Activated CD4-positive, CD25-positive, alpha-beta regulatory T cell treated with anti-CD3 and anti-CD28 coated beads, Interleukin-2, amount 50 U/mL, for 16 hours (primary cell): ENCODE measurements around the gene EPHA8.

Source experiments
- DNase-seq: peaks from one replicate; pipeline ENCODE4 v3.0.0-alpha.2; 2020; ENCODE audit warnings: low read depth, low spot score

The EPHA8 gene

DNA sequence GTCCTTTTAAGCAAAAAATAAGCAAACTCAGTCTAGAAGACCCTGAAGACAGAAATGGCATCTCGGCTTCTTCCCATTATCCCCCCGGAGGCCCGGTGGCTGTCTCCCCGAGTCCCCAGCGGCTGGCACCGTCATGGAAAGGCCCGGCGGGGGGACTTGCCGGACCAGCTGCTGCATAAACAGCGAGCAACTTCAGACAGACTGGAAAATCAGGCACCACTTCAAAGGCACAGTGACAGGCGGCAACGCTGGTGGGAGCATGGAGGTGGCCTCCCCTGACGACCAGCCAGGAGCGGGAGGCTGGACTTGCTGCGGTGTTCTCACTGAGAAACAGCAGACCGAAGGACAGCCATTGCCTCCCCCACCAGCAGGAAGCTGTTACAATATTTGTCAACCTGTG is 54.8 kb downstream of the EPHA8 start:
- no peak for DNase-seq

DNA sequence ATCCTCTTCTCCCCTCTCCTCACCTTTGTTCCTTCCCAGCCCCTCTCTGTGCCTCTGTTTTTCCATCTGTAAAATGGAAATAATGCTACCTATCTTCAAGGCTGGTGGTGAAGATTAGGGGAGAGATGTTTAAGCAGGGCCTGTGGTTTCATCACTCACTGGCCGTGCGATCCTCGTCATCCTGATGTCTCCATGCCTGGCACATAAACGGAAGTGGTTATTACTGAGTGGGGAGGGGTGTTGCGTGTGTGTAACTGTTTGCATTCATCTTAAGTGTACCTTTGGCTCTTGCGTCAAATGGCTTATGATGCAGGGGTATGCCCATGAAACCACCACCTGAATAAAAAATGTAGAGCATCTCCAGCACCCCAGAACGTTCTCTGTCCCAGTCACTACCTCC is 56.0 kb downstream of the EPHA8 start:
- DNase-seq: no peak

DNA sequence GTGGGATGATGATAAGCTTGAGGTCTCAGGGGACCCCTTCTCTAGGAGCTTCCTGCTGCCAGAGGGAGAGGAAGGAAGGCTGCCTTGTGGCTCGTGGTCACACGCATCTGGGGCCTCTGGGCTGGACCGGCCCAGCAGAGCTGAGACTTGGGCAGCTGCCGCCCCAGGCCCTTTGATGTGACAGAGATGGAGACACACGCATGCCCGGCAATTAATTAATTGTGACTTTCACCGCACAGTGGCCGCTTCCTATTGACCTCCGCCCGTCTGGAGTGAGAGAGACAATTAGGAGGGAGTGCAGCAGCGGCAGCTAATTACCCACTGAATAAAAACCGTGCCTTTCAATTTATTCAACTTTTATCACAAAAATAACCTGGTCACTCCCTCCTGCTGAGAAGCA is 56.5 kb downstream of the EPHA8 start:
- no peak for DNase-seq

DNA sequence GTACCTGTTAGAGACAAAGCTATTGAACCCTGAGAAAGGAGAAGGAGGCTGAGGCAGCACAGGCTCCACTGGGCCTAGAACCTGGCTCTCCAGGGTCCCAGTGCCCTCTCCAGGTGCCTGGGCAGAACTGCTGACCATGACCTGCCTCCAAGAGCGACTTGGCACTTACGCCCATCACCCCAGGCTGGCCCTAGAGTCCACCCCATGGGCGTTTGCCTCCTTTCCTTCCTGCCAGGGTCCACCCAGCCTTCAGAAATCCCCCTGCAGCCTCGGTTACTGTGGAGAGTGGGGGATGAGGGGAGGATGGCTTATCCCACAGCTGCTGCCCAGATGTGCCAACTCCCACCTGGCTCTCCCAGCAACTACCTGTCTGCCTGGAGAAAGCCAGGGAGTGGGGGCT is 58.5 kb downstream of the EPHA8 start:
- no peak for DNase-seq

DNA sequence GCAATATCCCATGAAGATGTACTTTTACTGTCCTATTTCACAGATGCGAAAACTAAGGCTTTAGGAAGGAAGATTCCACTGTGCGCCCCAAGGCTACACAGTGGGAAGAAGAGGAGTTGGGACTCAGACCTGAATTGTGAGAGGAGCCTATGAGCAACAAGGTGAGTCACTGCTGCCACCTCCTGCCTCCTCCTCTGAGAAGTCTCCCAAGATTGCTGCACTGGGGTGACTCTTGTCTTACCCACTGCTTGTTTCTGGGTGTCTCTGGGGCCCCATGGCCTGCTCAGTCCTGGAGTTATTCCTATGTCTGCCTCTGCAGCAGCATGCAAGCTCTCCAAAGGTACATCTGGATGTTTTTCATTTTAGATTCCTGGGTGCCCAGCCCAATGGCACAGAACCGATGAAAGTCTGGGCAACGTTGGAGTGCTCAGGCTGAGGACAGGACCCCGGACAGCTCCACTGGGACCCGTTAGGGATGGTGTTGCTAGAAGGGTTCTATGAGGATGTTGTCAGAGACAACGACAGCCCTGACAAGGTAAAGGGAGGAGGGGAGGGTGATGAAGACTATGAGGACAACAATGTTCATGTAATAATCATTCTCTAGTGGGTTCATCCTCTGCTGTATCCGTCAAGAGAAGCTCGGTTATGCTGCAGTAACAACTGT is 62.1 kb downstream of the EPHA8 start:
- no peak for DNase-seq

DNA sequence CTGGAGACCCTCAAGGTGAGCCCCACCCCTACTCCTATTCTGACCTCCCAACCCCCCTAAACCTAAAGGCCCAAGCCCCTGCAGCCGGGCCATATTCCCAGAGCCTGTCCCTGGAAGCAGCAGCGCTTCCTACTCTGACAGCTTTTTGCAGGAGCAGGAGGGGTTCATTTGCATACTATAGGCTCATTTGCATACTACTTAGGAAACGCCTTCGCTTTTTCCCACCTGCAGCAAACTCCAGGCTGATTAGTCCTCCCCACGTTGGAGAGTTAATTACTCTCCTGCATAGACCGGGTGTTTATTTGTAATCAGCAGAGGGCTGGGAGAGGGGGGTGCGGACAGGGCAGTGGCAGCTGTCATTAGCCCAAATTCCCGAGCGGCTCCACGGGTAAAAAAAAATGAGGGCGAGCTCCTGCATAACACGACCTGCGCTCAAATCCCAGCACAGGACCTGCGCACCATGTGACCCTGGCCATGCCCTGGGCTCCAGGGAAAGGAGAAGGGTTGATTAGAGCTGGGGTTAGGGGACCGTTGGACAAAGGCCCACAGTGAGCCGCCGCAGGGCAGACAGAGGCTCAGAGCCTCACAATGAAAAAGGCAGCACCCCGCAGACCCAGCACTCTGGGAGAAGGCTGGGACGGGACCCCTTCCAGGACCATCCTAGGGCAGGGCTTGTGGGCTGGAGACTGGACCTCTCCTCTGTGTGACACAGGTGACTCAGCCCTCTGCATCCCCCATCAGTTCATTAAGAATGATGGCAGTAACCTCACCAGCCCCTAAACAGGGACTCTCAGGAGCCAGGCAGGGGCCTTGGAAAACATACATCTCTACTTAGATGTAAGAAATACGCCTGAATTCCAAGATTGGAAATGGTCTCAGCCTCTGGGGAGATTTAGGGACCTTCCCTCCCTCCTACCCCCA is 63.2 kb downstream of the EPHA8 start:
- DNase-seq: no peak

DNA sequence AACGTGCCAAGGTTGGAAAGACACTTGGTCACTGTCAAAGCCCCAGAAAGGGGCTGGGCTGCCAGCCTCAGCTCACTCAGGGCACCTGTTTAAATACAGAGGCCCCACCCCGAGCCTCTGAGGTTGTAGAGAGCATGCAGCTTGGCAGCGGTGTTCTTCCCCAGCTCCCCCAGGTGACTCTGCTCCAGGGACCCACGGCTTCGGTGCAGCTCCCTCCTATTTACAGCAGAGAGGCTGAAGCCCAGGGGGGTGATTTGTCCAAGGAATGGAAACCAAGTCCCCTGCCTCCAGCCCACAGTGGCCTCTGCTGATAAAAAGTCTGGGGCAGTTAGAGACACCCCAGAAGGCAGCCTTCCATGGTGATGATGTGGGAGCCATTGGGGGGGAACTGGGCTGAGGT is 64.0 kb downstream of the EPHA8 start:
- DNase-seq: no peak

DNA sequence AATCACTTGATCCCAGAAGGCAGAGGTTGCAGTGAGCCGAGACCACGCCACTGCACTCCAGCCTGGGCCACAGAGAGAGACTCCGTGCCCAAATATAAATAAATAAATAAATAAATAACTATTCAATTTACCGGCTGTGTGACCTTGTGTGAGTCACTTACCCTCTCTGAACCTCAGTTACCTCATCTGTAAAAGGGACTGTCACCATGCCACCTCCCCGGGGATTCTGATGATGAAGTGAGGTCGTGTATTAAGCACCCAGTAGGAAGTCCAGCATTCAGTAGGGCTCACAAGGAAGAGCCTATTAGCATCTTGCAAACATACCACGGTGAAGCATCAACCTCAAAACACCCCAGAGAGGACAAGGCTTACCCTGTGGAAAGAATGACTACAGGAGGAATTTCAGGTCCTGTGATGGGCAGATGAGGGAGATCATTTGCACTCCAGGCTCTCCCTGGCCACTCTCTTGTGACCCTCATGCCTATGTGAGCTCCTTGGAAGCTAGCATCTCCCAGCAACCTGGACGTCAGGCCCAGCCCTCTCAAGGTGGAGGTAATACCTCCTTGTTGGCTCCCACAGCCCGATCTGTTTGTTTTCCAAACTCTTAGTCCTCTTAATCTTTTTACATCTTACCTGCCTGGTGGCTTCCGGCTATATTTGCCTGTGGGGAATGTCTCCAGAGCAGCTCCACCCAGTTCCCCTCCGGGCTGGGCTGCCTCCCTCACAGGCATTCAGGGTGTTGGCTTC is 65.6 kb downstream of the EPHA8 start:
- no peak for DNase-seq

DNA sequence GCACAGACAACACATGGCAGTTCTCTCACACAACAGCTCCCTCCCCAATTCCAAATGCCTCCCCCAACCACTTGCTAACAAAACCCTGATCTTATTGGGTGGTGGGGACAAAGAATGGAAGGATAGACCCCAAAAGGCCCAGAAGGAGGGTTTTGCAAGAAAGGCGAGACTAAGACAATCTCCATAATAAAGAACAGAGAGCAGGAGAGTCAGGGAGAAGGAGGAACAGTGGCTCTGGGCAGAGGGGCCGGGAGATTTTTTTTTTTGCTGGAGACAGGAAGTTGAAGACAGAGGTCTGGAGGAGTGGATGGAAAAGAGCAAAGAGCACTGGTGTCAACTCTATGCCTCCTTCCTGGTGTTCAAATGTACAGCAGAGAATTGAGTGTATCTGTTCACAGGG is 66.6 kb downstream of the EPHA8 start:
- no peak for DNase-seq

DNA sequence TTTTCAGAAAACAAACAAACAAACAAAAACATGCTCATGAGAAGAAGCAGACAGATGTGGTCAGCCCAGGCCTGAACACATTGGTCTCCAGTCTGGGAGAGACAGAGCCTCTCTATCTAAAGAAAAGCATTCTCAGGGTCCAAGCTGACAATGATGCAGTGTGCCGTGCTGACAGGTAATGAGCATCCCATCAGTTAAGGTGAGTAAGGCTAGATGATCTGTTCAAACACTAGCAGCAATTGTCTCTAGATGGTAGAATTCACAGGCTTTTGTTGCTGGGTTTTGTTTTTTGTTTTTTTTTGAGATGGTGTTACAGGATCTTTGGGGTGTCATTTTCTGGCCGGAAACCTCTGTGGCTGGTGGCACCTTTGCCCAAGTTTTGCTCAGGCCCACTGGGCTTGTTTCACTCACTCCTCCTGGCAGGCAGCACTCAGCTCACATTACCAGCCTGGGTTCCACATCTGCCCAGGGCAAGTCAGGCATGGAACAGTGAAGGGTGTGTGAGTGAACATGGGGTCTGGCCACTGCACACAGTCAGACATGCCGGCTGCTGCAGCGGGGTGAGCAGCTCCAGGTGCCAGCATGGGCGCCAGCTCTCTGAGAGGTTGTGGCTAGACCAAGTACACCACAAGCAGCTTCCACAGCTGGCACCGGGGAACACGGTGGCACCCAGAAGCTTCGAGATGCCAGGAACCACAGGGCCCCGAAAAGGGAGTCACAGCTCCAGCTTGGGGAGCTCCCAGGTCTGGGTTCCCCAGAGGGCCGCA is 70.6 kb downstream of the EPHA8 start:
- DNase-seq: no peak

DNA sequence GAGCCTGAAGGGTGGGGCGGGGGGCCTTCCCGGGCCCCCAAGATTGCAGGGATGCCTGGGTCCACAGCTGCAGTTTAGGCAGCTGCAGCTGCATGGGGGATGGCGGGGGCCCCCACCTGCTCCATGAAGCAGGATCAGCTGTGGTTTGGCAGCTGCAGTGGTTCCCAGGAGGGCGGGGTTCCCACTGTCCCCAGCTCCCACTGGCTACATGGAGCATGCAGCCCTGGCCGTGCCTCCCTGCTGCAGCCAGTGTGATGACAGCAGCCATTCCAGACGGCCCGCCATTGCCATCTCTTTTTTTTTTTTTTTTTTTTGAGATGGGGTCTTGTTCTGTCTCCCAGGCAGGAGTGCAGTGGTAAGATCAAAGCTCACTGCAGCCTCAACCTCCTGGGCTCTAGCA is 72.1 kb downstream of the EPHA8 start:
- DNase-seq: no peak

DNA sequence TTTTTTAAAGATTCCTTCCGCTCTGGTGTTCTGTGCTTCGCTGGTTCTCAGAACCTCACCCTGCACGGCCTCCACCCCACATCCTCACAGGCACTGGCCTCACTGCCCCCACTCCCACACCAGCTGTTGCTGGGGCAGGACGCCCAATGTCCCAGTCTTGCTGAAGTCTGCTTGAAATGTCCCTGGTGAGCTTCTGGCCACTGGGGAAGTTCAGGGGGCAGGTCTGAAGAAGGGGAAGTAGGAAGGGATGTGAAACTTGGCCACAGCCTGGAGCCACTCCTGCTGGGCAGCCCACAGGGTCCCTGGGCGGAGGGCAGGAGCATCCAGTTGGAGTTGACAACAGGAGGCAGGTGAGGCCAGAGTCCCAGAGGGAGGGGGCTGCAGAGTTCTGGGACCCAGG is 73.1 kb downstream of the EPHA8 start, which contains the start of gene C1QA:
Gene C1QA, plus strand, starts transcription at position 276 of the 400 bp plus-strand sequence. CDS start 989 bp downstream, outside the sequence.
- no peak for DNase-seq

DNA sequence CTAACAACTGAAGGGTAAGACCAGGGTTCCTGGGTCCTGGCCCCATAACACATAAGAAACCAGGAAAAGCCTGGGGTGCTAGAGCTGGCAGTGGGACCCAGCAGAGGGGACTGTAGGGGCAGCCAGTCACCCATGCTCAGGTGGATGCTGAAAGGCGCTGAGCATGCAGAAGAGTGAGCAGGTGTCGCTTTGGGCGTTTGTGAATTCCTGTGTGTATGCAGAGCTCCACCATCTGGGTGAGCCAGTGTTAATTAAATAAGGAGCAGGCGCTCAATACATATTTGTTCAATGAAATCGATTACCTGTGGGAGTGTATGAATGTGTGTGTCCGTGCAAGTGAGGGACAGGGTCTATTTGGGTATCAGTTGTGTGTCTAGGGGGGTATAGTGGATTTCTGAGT is 73.6 kb downstream of the EPHA8 start:
- no peak for DNase-seq

DNA sequence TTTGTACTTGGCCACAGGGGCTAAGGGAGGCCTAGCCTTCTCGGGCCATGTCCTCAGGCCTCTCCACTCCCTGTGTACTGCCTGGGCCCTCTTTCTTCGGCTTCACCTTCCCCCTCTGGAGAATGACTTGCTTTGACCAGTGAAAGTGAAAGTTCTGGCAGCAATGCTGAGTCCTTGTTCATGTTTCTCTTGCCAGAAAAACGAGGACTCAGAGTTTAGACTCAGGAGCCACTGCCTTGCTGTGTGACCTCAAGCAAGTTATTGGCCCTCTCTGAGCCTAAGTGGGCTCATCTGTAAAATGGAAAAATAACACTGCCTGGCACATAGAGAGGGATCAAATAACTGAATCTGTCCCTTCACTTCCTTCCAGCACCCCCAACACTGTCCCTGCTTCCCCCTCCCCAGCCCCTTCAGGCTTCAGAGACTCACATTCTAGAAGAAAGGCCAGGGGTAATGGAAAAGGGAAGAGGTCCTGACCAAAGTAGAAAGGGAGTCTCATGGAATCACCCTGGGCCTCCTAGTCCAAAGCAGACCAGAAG is 74.7 kb downstream of the EPHA8 start:
- DNase-seq: no peak

DNA sequence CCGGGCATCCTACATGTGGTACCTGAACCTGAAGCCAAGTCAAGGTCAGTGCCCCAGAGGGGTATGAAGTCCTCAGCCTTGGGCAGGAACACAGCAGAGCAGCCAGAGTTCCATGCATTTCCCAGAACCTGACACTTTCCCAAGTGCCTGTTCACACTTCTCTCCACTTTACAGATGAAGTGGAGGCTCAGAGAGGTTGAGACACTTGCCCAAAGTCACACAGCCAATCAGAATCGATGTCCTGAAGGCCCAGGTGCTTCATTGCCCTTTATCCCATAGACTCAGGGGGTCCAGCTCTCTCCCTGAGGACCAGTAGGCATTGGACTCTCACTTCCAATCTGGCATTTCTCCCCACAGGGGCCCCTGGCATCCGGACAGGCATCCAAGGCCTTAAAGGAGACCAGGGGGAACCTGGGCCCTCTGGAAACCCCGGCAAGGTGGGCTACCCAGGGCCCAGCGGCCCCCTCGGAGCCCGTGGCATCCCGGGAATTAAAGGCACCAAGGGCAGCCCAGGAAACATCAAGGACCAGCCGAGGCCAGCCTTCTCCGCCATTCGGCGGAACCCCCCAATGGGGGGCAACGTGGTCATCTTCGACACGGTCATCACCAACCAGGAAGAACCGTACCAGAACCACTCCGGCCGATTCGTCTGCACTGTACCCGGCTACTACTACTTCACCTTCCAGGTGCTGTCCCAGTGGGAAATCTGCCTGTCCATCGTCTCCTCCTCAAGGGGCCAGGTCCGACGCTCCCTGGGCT is 75.4 kb downstream of the EPHA8 start:
- DNase-seq: no peak

DNA sequence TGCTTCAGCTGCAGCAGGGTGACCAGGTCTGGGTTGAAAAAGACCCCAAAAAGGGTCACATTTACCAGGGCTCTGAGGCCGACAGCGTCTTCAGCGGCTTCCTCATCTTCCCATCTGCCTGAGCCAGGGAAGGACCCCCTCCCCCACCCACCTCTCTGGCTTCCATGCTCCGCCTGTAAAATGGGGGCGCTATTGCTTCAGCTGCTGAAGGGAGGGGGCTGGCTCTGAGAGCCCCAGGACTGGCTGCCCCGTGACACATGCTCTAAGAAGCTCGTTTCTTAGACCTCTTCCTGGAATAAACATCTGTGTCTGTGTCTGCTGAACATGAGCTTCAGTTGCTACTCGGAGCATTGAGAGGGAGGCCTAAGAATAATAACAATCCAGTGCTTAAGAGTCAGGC is 76.0 kb downstream of the EPHA8 start:
- no peak for DNase-seq

DNA sequence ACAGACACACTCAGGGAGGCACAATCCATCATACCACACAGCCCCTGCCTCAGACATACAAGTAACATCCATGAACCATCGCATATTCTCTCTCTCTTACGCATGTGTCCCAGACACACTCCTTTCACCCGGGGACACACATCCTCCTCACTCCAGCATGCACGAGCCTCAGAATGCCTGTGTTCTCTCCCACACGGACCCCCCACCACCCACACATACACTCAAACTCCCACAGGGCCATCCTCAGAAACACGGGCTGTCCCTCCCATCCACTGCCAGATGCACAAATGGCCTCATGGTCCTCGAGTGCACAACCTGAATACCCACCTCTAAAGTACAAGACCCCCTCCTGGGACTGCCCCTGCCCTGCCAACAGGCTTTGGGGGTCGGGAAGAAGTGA is 78.0 kb downstream of the EPHA8 start:
- DNase-seq: no peak

DNA sequence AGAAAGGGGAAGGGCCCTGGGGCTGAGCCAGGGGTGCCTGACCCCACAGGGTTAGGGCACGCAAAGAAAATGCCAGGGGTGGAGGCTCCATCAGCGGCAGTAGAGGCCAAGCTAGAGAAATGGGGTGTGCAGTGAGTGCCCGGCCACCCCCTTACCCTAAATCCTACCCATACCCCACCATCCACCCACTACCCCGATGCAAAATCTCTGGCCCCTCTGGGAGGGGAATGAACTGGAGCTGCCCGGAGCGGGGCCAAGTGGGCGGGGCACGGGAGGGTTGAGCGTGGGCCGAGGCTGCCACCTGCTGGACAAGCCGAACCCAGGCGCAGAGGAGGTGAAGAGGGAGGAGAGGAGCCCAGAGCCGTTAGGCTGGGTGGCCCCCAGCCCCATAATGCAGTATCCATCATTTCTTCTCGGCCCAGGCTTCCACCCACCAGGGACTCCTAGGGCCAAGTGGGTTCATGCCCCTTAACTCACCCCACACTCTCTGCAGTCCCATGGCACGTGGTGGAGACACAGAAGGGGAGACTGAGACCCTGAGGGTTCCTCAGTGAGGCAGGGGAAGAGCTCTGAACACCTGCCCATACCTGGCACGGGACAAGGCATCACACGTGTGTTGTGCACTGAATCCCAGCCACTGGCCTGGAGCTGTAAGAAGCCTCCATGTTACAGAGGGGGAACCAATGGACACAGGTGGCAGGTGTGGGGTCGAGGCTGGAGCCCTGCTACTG is 78.8 kb downstream of the EPHA8 start:
- peak; percentile 35 for DNase-seq

DNA sequence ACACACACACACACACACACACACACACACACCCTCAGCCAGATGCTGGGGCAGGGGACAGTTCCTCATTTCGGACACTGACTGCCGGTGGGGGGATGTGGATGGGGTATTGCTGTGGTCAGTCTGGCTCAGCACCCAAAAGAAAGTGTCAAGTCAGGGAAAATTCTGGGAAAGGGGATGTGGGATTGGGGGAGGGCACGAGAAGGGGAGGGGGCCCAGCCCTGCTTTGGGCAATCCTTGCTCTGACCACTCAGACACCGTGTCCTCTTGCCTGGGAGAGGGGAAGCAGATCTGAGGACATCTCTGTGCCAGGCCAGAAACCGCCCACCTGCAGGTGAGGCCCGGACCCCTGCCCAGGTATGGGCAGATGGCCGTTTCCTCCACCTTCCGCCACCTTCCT is 80.1 kb downstream of the EPHA8 start, which contains the start of gene C1QC:
Gene C1QC, plus strand, starts transcription at position 253 of the 400 bp plus-strand sequence. CDS start 391 bp downstream, outside the sequence.
- no peak for DNase-seq

DNA sequence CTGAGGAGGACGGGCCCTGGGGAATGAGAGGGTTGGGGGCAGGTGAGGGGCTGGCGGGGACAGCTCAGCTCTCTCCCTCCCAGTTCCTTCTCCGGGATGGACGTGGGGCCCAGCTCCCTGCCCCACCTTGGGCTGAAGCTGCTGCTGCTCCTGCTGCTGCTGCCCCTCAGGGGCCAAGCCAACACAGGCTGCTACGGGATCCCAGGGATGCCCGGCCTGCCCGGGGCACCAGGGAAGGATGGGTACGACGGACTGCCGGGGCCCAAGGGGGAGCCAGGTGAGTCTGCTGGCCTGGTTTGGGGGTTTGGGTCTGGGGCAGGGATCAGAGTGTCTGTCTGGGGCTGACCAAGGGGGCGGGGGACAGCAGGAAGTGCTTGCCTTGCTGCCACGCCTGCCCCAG is 80.6 kb downstream of the EPHA8 start:
- no peak for DNase-seq
